K562 (cell line): Measurements from ENCODE around the gene NBPF3.
A peak's percentile ranks its signal among the peaks of the same experiment; 100 is the strongest.

Experiments
- CREB3L1 ChIP-seq: fragments of 450-650 bp; IDR thresholded peaks from 2 replicates; pipeline ENCODE4 v1.6.1; 2014; ENCODE audit warnings: low read depth, mild to moderate bottlenecking, moderate library complexity, borderline replicate concordance
- CREM ChIP-seq: IDR thresholded peaks from 2 replicates; pipeline ENCODE4 v1.6.1; 2014; ENCODE audit warnings: antibody characterized with exemption, low read depth
- CTCF ChIP-seq, 3 experiments: IDR thresholded peaks in 2 of 3; conservative IDR thresholded peaks in 1 of 3; 2 replicates each; pipeline ENCODE4 v1.5.1; 2011 to 2012; ENCODE audit warnings: low read length in 3 of 3, mild to moderate bottlenecking in 3 of 3, control low read depth in 2 of 3, improper control_type of control experiment in 1 of 3, inconsistent platforms in 1 of 3, low read depth in 1 of 3, mixed read lengths in 1 of 3, moderate library complexity in 1 of 3; ENCODE audit not compliant: insufficient read depth in 2 of 3
- EP300 ChIP-seq: IDR thresholded peaks from 2 replicates; pipeline ENCODE4 v1.6.1; 2012; ENCODE audit warnings: low read length, improper control_type of control experiment
- MBD2 ChIP-seq: sonication (generic); IDR thresholded peaks from 2 replicates; pipeline ENCODE4 v1.6.1; 2016; ENCODE audit warnings: low read depth, borderline replicate concordance
- POLR2A ChIP-seq: fragments of 450-650 bp; conservative IDR thresholded peaks from 2 replicates; pipeline ENCODE4 v1.6.1; 2016
- RBM17 ChIP-seq: fragments of 200-400 bp; formaldehyde crosslinking; IDR thresholded peaks from 2 replicates; pipeline ENCODE4 v1.6.1; 2017; ENCODE audit warnings: low read depth, mild to moderate bottlenecking, low read length, borderline replicate concordance
- SETDB1 ChIP-seq: IDR thresholded peaks from one replicate; pipeline ENCODE4 v1.6.1; 2012; ENCODE audit warnings: low read length, control low read depth, inconsistent platforms
- SRF ChIP-seq, 2 experiments: fragments of 250-450, 450-650 bp in 1 of 2; sonication (Bioruptor Pico) in 1 of 2; sonication (generic) in 1 of 2; formaldehyde crosslinking; IDR thresholded peaks; 2 replicates each; pipeline versions ENCODE4 v1.5.0 to v1.5.1; 2020 to 2022; ENCODE audit warnings: mild to moderate bottlenecking in 1 of 2, missing genetic modification reagents in 1 of 2
- TAF1 ChIP-seq: IDR thresholded peaks from 2 replicates; pipeline ENCODE4 v1.6.1; 2011; ENCODE audit warnings: mild to moderate bottlenecking, low read length, moderate library complexity; ENCODE audit not compliant: insufficient read depth, control insufficient read depth, severe bottlenecking; ENCODE audit errors: extremely low read depth
- ZNF140 ChIP-seq: fragments of 250-450 bp; sonication (Bioruptor Pico); IDR thresholded peaks from 2 replicates; pipeline ENCODE4 v1.8.0; 2021; ENCODE audit warnings: moderate library complexity, mild to moderate bottlenecking, inconsistent platforms
- ZNF79 ChIP-seq: fragments of 250-450 bp; sonication (Bioruptor Pico); IDR thresholded peaks from 2 replicates; pipeline ENCODE4 v1.4.0; 2020; ENCODE audit warnings: low read depth, mild to moderate bottlenecking, moderate library complexity
- TF ChIP-seq, protein P1 (sequence below), 2 experiments: fragments of 450-650 bp in 1 of 2; sonication (generic) in 1 of 2; formaldehyde crosslinking; conservative IDR thresholded peaks; 2 replicates each; pipeline versions ENCODE4 v1.4.0 to v1.8.1; 2020 to 2022; ENCODE audit warnings: mild to moderate bottlenecking in 1 of 2, missing genetic modification reagents in 1 of 2
- TF ChIP-seq, protein P2 (sequence below), 2 experiments: fragments of 450-650 bp in 1 of 2; sonication (generic) in 1 of 2; formaldehyde crosslinking in 1 of 2; IDR thresholded peaks; 2 replicates each; pipeline versions ENCODE4 v1.7.1 to v1.9.0; 2016 to 2022; ENCODE audit warnings: inconsistent platforms in 1 of 2, mild to moderate bottlenecking in 1 of 2, missing genetic modification reagents in 1 of 2

DNA sequence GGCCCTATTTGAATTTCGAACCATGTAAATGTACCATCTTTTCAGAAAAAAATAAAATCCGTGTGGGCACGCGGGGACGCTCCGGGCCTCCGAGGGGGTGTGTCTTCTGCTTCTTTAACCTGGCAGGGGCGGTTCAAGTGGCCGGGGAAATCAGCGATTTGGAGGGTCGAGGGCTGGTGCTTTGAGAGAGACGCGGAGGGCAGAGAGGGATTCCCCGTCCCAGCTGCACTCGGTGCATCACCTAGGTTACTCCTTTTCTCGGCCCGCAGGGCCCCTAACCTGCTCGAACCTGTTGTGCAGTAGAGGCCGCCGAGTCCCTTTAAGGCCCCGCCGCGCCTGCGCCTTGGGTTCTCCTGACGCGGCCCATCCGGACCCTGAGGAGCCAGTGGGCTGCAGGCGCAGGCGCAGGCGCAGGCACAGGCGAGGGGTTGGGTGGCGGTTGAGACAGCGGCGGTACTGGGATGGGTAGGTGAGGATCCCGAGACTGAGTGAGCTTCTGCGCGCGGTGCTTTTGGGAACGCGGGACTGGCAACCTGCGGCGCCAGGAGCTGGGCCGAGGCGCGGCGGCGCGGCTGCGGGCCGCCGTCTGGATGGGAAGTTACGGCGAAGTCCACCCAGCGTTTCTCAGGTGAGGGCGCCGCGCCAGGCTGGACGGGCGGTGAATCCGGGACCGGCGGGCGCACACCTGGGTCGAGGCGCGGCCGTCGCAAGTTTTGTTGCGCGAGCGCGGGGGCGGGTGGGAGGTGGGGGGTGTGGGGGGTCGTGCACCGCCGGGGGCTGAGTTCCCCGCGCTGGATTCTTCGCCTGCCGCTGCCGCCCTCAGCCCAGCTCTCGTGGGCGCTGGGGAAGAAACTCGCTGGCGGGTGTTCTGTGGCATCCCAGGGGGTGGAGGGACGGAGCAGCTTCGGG, at the start of gene NBPF3:
- no peak for TF ChIP-seq POLR2A
- TF ChIP-seq EP300, result no peak
- TF ChIP-seq TAF1, result peak; percentile 19
- TF ChIP-seq, protein P1, sequence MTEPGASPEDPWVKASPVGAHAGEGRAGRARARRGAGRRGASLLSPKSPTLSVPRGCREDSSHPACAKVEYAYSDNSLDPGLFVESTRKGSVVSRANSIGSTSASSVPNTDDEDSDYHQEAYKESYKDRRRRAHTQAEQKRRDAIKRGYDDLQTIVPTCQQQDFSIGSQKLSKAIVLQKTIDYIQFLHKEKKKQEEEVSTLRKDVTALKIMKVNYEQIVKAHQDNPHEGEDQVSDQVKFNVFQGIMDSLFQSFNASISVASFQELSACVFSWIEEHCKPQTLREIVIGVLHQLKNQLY (CRISPR knock-in tag; conservative IDR thresholded peaks at IDR 0.05), result no peak
- TF ChIP-seq, protein P2, sequence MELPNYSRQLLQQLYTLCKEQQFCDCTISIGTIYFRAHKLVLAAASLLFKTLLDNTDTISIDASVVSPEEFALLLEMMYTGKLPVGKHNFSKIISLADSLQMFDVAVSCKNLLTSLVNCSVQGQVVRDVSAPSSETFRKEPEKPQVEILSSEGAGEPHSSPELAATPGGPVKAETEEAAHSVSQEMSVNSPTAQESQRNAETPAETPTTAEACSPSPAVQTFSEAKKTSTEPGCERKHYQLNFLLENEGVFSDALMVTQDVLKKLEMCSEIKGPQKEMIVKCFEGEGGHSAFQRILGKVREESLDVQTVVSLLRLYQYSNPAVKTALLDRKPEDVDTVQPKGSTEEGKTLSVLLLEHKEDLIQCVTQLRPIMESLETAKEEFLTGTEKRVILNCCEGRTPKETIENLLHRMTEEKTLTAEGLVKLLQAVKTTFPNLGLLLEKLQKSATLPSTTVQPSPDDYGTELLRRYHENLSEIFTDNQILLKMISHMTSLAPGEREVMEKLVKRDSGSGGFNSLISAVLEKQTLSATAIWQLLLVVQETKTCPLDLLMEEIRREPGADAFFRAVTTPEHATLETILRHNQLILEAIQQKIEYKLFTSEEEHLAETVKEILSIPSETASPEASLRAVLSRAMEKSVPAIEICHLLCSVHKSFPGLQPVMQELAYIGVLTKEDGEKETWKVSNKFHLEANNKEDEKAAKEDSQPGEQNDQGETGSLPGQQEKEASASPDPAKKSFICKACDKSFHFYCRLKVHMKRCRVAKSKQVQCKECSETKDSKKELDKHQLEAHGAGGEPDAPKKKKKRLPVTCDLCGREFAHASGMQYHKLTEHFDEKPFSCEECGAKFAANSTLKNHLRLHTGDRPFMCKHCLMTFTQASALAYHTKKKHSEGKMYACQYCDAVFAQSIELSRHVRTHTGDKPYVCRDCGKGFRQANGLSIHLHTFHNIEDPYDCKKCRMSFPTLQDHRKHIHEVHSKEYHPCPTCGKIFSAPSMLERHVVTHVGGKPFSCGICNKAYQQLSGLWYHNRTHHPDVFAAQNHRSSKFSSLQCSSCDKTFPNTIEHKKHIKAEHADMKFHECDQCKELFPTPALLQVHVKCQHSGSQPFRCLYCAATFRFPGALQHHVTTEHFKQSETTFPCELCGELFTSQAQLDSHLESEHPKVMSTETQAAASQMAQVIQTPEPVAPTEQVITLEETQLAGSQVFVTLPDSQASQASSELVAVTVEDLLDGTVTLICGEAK (IDR thresholded peaks at IDR 0.05), result no peak
- TF ChIP-seq, protein P2 (CRISPR knock-in tag; IDR thresholded peaks at IDR 0.05), result no peak
- TF ChIP-seq SRF (CRISPR knock-in tag; IDR thresholded peaks at IDR 0.05), result no peak
- TF ChIP-seq CREB3L1, result no peak; the same call in 1 of the 2 replicates
- TF ChIP-seq CTCF (IDR thresholded peaks at IDR 0.05 in 2 of 3, conservative IDR thresholded peaks at IDR 0.05 in 1 of 3; ENCODE audit: insufficient read depth in 2 of 3, low read depth in 1 of 3, low read length in 3 of 3), result no peak
- no peak for TF ChIP-seq CREM
- no peak for TF ChIP-seq SETDB1
- TF ChIP-seq ZNF79 (CRISPR knock-in tag), result no peak
- no peak for TF ChIP-seq RBM17
- TF ChIP-seq MBD2, result no peak
- no peak for TF ChIP-seq ZNF140 (CRISPR knock-in tag)
